IPS-15b (cell line): ENCODE data around the gene PSTPIP1.

Source experiments
- H3K27me3 ChIP-seq: one replicate; pipeline ENCODE4 v1.6.1; 2013; ENCODE audit warnings: low read length; ENCODE audit not compliant: control insufficient read depth, insufficient read depth
- H3K36me3 ChIP-seq: one replicate; pipeline ENCODE4 v1.6.1; 2013; ENCODE audit warnings: low read length; ENCODE audit not compliant: control insufficient read depth, insufficient read depth
- H3K4me1 ChIP-seq: one replicate; pipeline ENCODE4 v1.6.1; 2013; ENCODE audit warnings: mild to moderate bottlenecking, low read length; ENCODE audit not compliant: control insufficient read depth, insufficient read depth
- H3K4me3 ChIP-seq: one replicate; pipeline ENCODE4 v1.5.1; 2013; ENCODE audit warnings: low read depth, low read length
- H3K9ac ChIP-seq: one replicate; pipeline ENCODE4 v1.6.1; 2013; ENCODE audit warnings: low read depth, mild to moderate bottlenecking, low read length
- H3K9me3 ChIP-seq: one replicate; pipeline ENCODE4 v1.6.1; 2013; ENCODE audit warnings: mild to moderate bottlenecking, low read length; ENCODE audit not compliant: control insufficient read depth, insufficient read depth

PSTPIP1 gene

DNA sequence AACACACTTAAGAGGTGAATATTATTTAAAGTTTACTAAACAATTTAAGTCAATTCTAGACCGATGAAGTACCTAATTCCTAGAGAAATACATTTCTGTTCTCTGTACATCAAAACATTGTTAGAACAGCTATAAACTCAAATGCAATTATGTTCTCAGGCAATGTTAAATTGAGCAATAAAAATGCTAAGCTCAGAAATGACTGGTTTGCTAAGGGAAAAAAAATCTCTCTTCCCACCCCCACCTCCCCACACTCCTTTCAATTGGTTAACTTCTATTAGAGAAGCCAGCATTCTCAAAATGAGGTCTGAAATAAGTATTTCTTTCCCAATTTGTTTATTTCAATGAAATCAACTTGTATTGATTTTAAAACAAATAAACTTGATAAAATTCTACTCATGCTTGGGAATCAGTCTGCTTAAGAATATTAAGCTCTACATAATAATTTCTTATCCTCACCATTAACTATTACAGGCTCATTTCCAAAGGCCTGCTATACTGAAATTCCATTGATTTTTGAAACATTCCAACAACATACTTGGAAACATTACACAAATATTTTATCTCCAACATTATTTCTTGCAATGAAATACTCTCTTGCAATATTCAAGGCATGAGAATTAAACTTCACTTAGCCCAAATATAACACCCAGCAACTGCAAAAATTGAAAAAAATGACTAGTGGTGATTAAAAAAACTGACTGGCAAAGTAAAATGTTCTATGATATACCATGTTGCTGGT lies 53.4 kb downstream of the PSTPIP1 start:
- Histone ChIP-seq H3K9me3 (no peaks in the 10 kb centered on the region), H3K4me3 (no peak overlapping the region), H3K36me3 (peaks cover 13% of the 10 kb centered on the region), H3K27me3 (no peaks in the 10 kb centered on the region), H3K4me1 (peaks cover 2% of the 10 kb centered on the region), H3K9ac (no peak overlapping the region)

DNA sequence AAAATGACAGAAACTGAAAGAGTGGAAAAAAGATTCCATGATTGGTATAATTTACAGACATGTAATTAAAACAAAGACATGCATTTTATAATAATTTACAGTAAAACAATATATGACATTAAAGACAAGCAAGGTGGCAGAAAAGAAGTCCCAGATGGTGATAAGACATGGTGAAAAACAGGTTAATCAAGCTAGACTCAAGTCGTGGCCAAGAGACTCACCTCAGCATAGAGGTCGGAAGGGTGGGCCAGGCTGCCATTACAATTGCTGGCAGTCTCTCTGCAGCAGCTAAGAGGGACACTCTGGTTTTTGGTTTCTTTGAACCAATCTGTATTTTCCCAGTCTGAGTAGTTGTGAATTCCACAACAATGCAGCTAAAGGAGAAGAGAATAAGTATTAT lies 57.6 kb downstream of the PSTPIP1 start:
- Histone ChIP-seq H3K36me3 (no peaks in the 10 kb centered on the region), H3K9ac (no peak overlapping the region), H3K9me3 (no peaks in the 10 kb centered on the region), H3K4me3 (no peak overlapping the region), H3K27me3 (no peaks in the 10 kb centered on the region), H3K4me1 (peaks cover 10% of the 10 kb centered on the region)

DNA sequence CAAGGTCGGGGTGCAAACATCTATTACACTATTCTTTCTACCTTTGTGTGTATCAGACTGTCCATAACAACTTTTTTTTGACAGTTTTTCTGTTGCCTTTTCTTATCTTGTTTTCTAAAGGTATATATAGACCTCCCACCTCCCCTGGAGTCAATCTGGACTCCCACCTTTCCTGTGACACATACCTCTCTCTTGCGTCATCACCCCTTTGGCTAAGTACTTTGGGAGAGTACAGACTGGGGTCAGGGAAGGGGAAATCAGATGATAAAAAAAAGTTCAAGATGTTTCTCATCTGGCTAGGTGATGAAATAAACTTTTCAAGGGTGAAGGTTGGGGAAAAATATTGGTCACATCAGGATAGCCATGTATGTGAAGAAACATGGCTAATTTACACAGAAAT lies 58.8 kb downstream of the PSTPIP1 start:
- Histone ChIP-seq H3K27me3 (no peaks in the 10 kb centered on the region), H3K4me1 (peaks cover 10% of the 10 kb centered on the region), H3K9me3 (no peaks in the 10 kb centered on the region), H3K36me3 (no peaks in the 10 kb centered on the region), H3K4me3 (no peak overlapping the region), H3K9ac (no peak overlapping the region)

DNA sequence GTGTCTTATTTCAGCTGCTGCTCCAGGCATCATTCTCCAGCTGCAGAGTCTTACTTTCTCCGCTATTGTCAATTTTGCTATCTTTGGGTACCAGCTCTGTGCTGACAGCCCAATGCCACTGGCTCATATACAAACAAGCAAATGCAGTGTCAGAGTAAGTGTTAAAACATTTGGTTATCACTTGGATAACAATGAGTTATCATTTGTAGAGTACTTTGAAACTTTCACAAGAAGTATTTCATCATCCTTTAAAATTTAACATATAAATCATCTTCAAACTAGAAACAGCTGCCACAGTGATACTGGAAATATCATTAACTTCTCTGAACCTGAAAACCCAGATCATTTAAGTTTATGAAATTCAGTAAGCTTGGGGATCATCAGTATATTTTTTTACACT lies 62.1 kb downstream of the PSTPIP1 start:
- no peak overlapping the region for H3K4me3 ChIP-seq
- no peaks in the 10 kb centered on the region for H3K9me3 ChIP-seq
- no peaks in the 10 kb centered on the region for H3K27me3 ChIP-seq
- peaks cover 10% of the 10 kb centered on the region for H3K4me1 ChIP-seq
- no peak overlapping the region for H3K9ac ChIP-seq
- H3K36me3 ChIP-seq, result no peaks in the 10 kb centered on the region

DNA sequence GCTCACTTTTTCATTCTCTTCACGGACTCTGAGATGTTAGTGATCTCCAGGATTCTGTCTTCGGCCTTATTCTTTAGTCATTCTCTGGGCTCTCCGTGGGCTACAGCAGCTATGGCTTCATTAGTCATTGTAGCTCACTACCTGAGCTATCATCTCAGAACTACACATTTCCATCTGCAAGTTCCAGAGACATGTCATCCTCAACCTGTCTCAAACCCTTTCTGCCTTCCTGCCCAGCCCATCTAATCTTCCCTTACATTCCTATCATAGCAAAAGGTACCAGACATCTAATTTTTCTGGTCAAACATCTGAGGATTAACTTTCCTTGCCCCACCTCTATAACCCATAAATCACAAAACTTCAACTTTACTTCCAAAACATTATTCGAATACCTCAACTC lies 62.8 kb downstream of the PSTPIP1 start:
- Histone ChIP-seq H3K4me1 (peaks cover 10% of the 10 kb centered on the region), H3K4me3 (no peak overlapping the region), H3K36me3 (no peaks in the 10 kb centered on the region), H3K9ac (no peak overlapping the region), H3K27me3 (no peaks in the 10 kb centered on the region), H3K9me3 (no peaks in the 10 kb centered on the region)

DNA sequence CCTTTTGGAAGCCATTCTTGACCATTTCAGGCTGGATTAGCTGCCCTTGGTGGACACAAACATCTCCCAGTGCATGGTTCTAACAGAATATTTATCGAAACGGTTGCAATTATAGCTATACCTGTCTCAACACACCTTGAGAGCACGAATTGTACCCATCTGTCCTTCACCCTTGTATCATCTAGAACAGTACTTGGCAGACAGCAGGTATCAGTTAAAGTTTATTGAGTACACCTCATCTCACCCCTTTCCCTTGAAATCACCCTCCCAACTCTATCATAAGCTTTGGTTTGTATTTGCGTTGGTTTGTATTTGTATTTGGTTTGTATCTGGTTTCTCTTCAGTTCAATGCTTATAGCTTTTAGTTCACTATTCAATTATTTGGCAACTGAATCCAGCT lies 63.5 kb downstream of the PSTPIP1 start:
- H3K4me3 ChIP-seq, result no peak overlapping the region
- peaks cover 8% of the 10 kb centered on the region for H3K4me1 ChIP-seq
- no peaks in the 10 kb centered on the region for H3K9me3 ChIP-seq
- no peak overlapping the region for H3K9ac ChIP-seq
- no peaks in the 10 kb centered on the region for H3K27me3 ChIP-seq
- no peaks in the 10 kb centered on the region for H3K36me3 ChIP-seq

DNA sequence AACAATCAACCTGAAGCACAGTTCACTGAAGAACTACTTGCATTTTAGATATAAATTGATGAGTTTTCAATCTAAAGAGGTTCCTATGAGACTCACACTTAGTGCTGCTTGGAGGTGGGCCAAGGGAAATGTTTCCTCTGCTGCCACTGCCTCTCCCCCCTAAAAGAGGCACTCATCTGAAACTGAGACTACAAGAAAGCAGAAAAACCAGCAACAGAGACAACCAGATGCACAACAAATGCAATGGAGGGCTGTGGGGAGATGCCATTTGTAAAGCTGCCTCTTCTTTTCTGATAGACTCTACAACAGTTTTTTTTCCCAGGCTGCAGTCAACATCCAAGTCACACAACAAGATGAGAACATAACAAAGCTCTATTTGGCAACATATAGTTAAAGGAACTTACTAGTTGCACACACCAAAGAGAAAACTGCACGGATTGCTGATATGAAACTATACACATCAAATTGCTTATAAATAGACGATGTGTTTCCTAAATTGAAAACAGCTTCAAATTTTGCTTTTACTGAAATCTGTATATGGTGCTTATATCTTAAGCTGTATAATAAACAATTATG lies 64.9 kb downstream of the PSTPIP1 start:
- Histone ChIP-seq H3K9ac (no peak overlapping the region), H3K9me3 (no peaks in the 10 kb centered on the region), H3K27me3 (no peaks in the 10 kb centered on the region), H3K4me3 (no peak overlapping the region), H3K36me3 (no peaks in the 10 kb centered on the region), H3K4me1 (peaks cover 20% of the 10 kb centered on the region)

DNA sequence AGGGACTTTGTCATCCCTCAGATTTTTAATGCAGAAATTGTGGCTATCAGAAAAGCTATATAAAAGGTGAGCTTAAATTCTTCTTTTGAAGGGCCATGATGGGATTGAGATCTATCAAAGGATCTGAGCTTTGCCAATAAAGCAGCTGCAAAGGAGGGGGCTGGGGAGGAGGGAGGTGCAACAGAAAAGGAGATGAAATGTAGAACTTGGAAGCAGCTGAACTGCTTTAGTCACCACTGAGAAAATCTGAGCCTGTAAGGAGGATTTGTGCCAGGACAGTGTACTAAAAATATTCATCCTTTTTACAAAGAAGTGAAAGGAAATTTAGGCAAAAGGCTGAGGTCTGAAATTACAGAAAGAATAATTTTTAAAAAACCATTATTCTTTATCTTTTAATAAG lies 65.6 kb downstream of the PSTPIP1 start:
- Histone ChIP-seq H3K9me3 (no peaks in the 10 kb centered on the region), H3K27me3 (no peaks in the 10 kb centered on the region), H3K9ac (no peak overlapping the region), H3K36me3 (no peaks in the 10 kb centered on the region), H3K4me3 (no peak overlapping the region), H3K4me1 (peaks cover 20% of the 10 kb centered on the region)

DNA sequence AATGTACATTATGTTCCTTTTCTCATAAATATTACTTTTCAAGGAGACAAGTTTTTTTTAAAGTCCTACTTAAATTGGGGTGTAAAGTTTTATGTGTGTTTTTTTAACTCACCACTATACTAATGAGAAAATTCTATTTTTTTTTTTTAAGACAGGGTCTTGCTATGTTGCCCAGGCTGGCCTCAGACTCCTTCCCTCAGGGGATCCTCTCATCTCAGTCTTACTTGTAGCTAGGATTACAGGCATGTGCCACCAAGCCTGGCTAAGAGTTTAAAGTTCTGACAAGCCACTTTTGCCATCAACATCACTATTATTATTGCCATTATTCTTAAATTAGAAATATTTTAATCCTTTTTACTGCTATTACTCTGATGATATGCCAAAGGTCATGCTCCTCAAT lies 68.3 kb downstream of the PSTPIP1 start:
- Histone ChIP-seq H3K9ac (no peak overlapping the region), H3K4me1 (peaks cover 13% of the 10 kb centered on the region), H3K4me3 (no peak overlapping the region), H3K36me3 (no peaks in the 10 kb centered on the region), H3K27me3 (no peaks in the 10 kb centered on the region), H3K9me3 (no peaks in the 10 kb centered on the region)

DNA sequence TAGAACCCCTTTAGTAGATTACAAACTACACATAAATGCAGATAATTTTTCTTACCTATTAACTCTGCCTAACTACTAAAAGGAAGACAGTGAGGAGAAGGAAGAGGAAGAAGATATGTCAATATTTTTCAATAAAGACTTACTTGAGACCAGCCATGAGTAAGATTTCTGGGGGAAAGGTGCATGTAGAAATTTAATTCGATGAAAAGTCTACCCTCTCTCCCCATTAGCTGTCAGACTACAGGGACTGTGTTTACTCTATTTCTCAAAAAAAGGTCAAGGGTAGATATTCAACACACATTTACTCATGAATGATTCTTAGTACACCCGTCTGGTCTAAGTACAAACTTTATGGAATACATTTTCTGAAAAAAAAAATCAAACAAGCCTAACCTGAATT lies 69.1 kb downstream of the PSTPIP1 start:
- Histone ChIP-seq H3K36me3 (no peaks in the 10 kb centered on the region), H3K9me3 (no peaks in the 10 kb centered on the region), H3K27me3 (no peaks in the 10 kb centered on the region), H3K4me3 (no peak overlapping the region), H3K9ac (no peak overlapping the region), H3K4me1 (peaks cover 13% of the 10 kb centered on the region)

DNA sequence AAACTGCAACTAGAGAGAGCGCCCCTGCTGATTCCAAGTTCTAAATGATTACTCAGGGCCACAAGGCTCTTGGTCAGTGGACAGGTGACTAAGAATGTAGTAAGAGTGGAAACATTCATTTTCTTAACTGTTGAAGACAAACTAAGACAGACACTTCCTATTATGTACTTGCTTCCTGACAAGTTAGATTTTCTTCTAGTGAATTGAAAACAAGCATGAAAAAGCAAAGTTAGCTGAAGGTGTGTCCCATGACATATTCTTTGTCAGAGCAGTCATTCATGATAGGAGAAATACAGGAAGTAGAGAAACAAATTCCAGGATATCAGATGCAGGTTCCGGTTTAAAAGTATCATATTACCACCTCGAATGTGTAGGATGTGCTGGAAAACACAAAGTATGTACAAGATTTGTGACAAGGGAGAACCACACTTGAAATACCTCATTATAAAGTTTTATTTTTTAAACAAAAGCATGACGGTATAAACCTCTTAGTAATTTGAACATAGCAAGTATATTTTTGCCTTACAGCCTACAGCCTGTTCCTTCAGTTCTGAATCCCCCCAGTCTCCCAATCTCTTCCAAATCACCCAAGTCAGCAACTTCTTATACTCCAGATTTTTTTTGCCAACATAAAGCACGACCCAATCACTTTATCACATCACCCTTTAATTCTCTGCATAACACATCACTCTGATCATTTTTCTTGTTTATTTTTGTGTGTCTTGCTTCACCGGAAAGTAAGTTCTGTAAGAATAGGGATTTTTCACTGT lies 69.8 kb downstream of the PSTPIP1 start:
- H3K4me1 ChIP-seq, result peaks cover 15% of the 10 kb centered on the region
- H3K36me3 ChIP-seq, result no peaks in the 10 kb centered on the region
- no peak overlapping the region for H3K4me3 ChIP-seq
- no peaks in the 10 kb centered on the region for H3K9me3 ChIP-seq
- no peak overlapping the region for H3K9ac ChIP-seq
- peaks cover under 1% of the 10 kb centered on the region for H3K27me3 ChIP-seq
